Thyroid gland (tissue), 4 donors: ENCODE measurements around the gene STXBP3. TPM values are rescaled to one million over a fixed set of nuclear protein-coding genes. Genes with fewer than 3 reads are reported as not detected.

Source experiments
- DNase-seq, 2 donors: peaks; one replicate each; pipeline ENCODE4 v3.0.0-alpha.2; 2019
- H3K27ac ChIP-seq, 3 donors: fragments of 200-600 bp; sonication (generic); 1 replicate in 2 of 3; 2 replicates in 1 of 3; pipeline ENCODE4 v1.5.1; 2016 to 2019; ENCODE audit warnings: mild to moderate bottlenecking in 1 of 3, moderate library complexity in 1 of 3
- H3K27me3 ChIP-seq: fragments of 200-600 bp; sonication (generic); one replicate; pipeline ENCODE4 v1.5.1; 2019
- H3K36me3 ChIP-seq, 2 donors: fragments of 200-600 bp; sonication (generic); one replicate each; pipeline ENCODE4 v1.5.1; 2016 to 2019
- H3K4me1 ChIP-seq, 2 donors: fragments of 200-600 bp; sonication (generic); one replicate each; pipeline ENCODE4 v1.5.1; 2017 to 2019
- H3K4me3 ChIP-seq, 3 donors: fragments of 200-600 bp; sonication (generic); replicated peaks in 1 of 3; 1 replicate in 2 of 3; 2 replicates in 1 of 3; pipeline ENCODE4 v1.5.1; 2016; ENCODE audit warnings: mild to moderate bottlenecking in 1 of 3
- H3K9me3 ChIP-seq: fragments of 200-600 bp; sonication (generic); one replicate; pipeline ENCODE4 v1.5.1; 2017
- CTCF ChIP-seq, 6 experiments: fragments of 200-600 bp in 3 of 6; fragments of 450-650 bp in 3 of 6; sonication (generic) in 3 of 6; IDR thresholded peaks; one replicate each; pipeline ENCODE4 v1.5.1; 2016 to 2019; ENCODE audit warnings: antibody characterized with exemption in 6 of 6, mild to moderate bottlenecking in 2 of 6, inconsistent platforms in 1 of 6, moderate library complexity in 1 of 6
- POLR2A ChIP-seq, 2 donors: fragments of 450-650 bp; IDR thresholded peaks; one replicate each; pipeline ENCODE4 v1.6.1; 2017; ENCODE audit warnings: antibody characterized with exemption in 2 of 2, mild to moderate bottlenecking in 2 of 2, moderate library complexity in 1 of 2
- WGBS, 2 donors: methylation state at CpG; one replicate each; pipeline ENCODE4 v1.1.5; 2017; 5-methylcytosine and 5-hydroxymethylcytosine counted together
- intact Hi-C: fragments of 100-400 bp; cut with DNase I; formaldehyde crosslinking; loops from one replicate; pipeline ENCODE4 v1.15.1; 2023
- total RNA-seq, 4 donors: library from RNA; depleted of rRNA; stranded (reverse); fragments of >200 nt; gene quantifications; one replicate each; pipeline ENCODE4 v1.2.3, GENCODE V29; 2016

STXBP3 gene
- total RNA-seq, 4 donors from 2014 or later: 82.6 to 223 (median 100) TPM

- no peak overlapping the region for H3K4me3 ChIP-seq
- H3K9me3 ChIP-seq: no peaks in the 10 kb centered on the region
- H3K27me3 ChIP-seq: no peaks in the 10 kb centered on the region
- no peak overlapping the region for H3K27ac ChIP-seq
- no peaks in the 10 kb centered on the region for H3K4me1 ChIP-seq
- no peak for DNase-seq
- intact Hi-C loops: no loop called here
- no peaks in the 10 kb centered on the region for H3K36me3 ChIP-seq
- TF ChIP-seq CTCF (IDR thresholded peaks at IDR 0.05): no peak
- 67 to 83% methylated on average over 5 to 6 of the region's 6 CpGs for WGBS, 2 donors
Observed at GRCh38 chr1:108722292-108722691, 24.2 kb upstream of the STXBP3 start.

DNA sequence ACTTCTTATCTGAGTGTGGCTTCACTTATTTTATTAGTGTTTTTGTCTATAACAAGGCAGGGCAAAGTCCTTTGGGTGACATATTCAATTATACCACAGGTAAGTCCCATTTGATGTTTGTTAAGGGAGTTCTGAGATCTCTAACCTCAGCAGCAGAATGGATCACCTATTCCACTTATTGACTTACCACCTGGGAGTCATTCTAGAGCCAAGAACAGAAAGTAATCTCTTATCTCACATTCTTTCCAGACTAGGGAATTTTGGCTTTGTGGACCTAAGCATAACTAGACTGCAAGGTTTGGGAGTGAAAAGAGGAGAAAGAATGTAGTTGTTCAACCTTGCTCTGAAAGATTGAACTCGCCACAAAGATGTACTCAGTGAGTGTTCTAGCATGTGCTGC is 20.6 kb upstream of the STXBP3 start:
- WGBS, 2 donors: 78 to 90% methylated on average over 1 of the region's 1 CpG
- no peak for DNase-seq
- no peaks in the 10 kb centered on the region for H3K27me3 ChIP-seq
- H3K4me1 ChIP-seq: no peaks in the 10 kb centered on the region
- H3K4me3 ChIP-seq: no peak overlapping the region
- H3K36me3 ChIP-seq: no peaks in the 10 kb centered on the region
- TF ChIP-seq POLR2A (IDR thresholded peaks at IDR 0.05): no peak
- no peak for TF ChIP-seq CTCF (IDR thresholded peaks at IDR 0.05)
- H3K27ac ChIP-seq: no peak overlapping the region
- H3K9me3 ChIP-seq: no peaks in the 10 kb centered on the region
- intact Hi-C loops: no loop called here

- Histone ChIP-seq H3K36me3 (no peaks in the 10 kb centered on the region), H3K4me3 (no peak overlapping the region), H3K4me1 (no peaks in the 10 kb centered on the region), H3K27me3 (no peaks in the 10 kb centered on the region), H3K9me3 (no peaks in the 10 kb centered on the region), H3K27ac (no peak overlapping the region)
- TF ChIP-seq CTCF (IDR thresholded peaks at IDR 0.05): no peak
- TF ChIP-seq POLR2A (IDR thresholded peaks at IDR 0.05): no peak
- 85 to 87% methylated on average over 5 to 8 of the region's 8 CpGs for WGBS, 2 donors
- intact Hi-C loops: no loop called here
- DNase-seq: no peak
Observed at GRCh38 chr1:108728327-108728923, 18.0 kb upstream of the STXBP3 start.

GRCh38 chr1:108729481-108729880 is 17.0 kb upstream of the STXBP3 start:
- no peaks in the 10 kb centered on the region for H3K9me3 ChIP-seq
- DNase-seq: no peak
- intact Hi-C loops: no loop called here
- 88 to 89% methylated on average over 4 of the region's 4 CpGs for WGBS, 2 donors
- TF ChIP-seq CTCF (IDR thresholded peaks at IDR 0.05) (no peak), POLR2A (IDR thresholded peaks at IDR 0.05) (no peak)
- H3K4me3 ChIP-seq: no peak overlapping the region
- no peaks in the 10 kb centered on the region for H3K4me1 ChIP-seq
- H3K27me3 ChIP-seq: no peaks in the 10 kb centered on the region
- no peaks in the 10 kb centered on the region for H3K36me3 ChIP-seq
- no peak overlapping the region for H3K27ac ChIP-seq

GRCh38 chr1:108732398-108732797 is 14.1 kb upstream of the STXBP3 start:
- H3K27ac ChIP-seq: no peak overlapping the region
- no peaks in the 10 kb centered on the region for H3K9me3 ChIP-seq
- no peaks in the 10 kb centered on the region for H3K27me3 ChIP-seq
- TF ChIP-seq POLR2A (IDR thresholded peaks at IDR 0.05) (no peak), CTCF (IDR thresholded peaks at IDR 0.05) (no peak)
- H3K4me1 ChIP-seq: no peaks in the 10 kb centered on the region
- no peak for DNase-seq
- no peaks in the 10 kb centered on the region for H3K36me3 ChIP-seq
- intact Hi-C loops: no loop called here
- H3K4me3 ChIP-seq: no peak overlapping the region
- WGBS, 2 donors: 97% methylated on average over 1 of the region's 1 CpG
